Thoracic aorta (tissue), 2 donors: ENCODE results near the gene BLOC1S4. TPM values are rescaled to one million over a fixed set of nuclear protein-coding genes. Genes with fewer than 3 reads are reported as not detected.

Experiments
- ATAC-seq: fragments of 150-250 bp; one replicate; pipeline ENCODE4 v1.8.0; 2017; ENCODE audit warnings: low read depth; ENCODE audit not compliant: insufficient number of reproducible peaks, low FRiP score
- DNase-seq: peaks from one replicate; pipeline ENCODE4 v3.0.0-alpha.2; 2020; ENCODE audit warnings: low spot score
- H3K27ac ChIP-seq, 2 donors: fragments of 200-600 bp; sonication (generic); 1 replicate in 1 of 2; 2 replicates in 1 of 2; pipeline ENCODE4 v1.5.1; 2016; ENCODE audit warnings: mild to moderate bottlenecking in 2 of 2, moderate library complexity in 2 of 2
- H3K27me3 ChIP-seq: fragments of 200-600 bp; sonication (generic); replicated peaks from 2 replicates; pipeline ENCODE4 v1.6.0; 2016; ENCODE audit warnings: mild to moderate bottlenecking; ENCODE audit not compliant: insufficient read depth
- H3K36me3 ChIP-seq: fragments of 200-600 bp; sonication (generic); one replicate; pipeline ENCODE4 v1.5.1; 2016
- H3K4me1 ChIP-seq, 2 donors: fragments of 200-600 bp; sonication (generic); 1 replicate in 1 of 2; 2 replicates in 1 of 2; pipeline versions ENCODE4 v1.5.1 to v1.6.0; 2016; ENCODE audit warnings: low read depth in 2 of 2, mild to moderate bottlenecking in 1 of 2; ENCODE audit not compliant: control insufficient read depth in 1 of 2
- H3K4me3 ChIP-seq: fragments of 200-600 bp; sonication (generic); 2 replicates; pipeline ENCODE4 v1.5.1; 2016; ENCODE audit warnings: mild to moderate bottlenecking
- H3K9me3 ChIP-seq: fragments of 200-600 bp; sonication (generic); 2 replicates; pipeline ENCODE4 v1.5.1; 2016
- total RNA-seq, 2 donors: library from RNA; depleted of rRNA; stranded (reverse); fragments of >200 nt; gene quantifications; one replicate each; pipeline versions ENCODE4 v1.1.0 to v1.2.3, GENCODE V29; 2016
- TF ChIP-seq, protein P1 (sequence below): fragments of 200-600 bp; sonication (generic); IDR thresholded peaks from one replicate; pipeline ENCODE4 v1.5.1; 2019; ENCODE audit warnings: antibody characterized with exemption

The BLOC1S4 gene
- total RNA-seq, 2 donors from 2014 or later = 18.1 to 27.4 TPM

GRCh38 chr4:6688879-6689505, 27.0 kb upstream of the BLOC1S4 start:
- ATAC-seq = no peak
- Histone ChIP-seq H3K4me1 (no peaks in the 10 kb centered on the region), H3K4me3 (no peak overlapping the region), H3K27ac (no peak overlapping the region), H3K9me3 (no peaks in the 10 kb centered on the region), H3K27me3 (no peaks in the 10 kb centered on the region), H3K36me3 (no peaks in the 10 kb centered on the region)
- TF ChIP-seq, protein P1, sequence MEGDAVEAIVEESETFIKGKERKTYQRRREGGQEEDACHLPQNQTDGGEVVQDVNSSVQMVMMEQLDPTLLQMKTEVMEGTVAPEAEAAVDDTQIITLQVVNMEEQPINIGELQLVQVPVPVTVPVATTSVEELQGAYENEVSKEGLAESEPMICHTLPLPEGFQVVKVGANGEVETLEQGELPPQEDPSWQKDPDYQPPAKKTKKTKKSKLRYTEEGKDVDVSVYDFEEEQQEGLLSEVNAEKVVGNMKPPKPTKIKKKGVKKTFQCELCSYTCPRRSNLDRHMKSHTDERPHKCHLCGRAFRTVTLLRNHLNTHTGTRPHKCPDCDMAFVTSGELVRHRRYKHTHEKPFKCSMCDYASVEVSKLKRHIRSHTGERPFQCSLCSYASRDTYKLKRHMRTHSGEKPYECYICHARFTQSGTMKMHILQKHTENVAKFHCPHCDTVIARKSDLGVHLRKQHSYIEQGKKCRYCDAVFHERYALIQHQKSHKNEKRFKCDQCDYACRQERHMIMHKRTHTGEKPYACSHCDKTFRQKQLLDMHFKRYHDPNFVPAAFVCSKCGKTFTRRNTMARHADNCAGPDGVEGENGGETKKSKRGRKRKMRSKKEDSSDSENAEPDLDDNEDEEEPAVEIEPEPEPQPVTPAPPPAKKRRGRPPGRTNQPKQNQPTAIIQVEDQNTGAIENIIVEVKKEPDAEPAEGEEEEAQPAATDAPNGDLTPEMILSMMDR = no peak
- no peak for DNase-seq

GRCh38 chr4:6689506-6689960, 26.4 kb upstream of the BLOC1S4 start:
- H3K27me3 ChIP-seq = no peaks in the 10 kb centered on the region
- DNase-seq = no peak
- H3K9me3 ChIP-seq = no peaks in the 10 kb centered on the region
- no peak for ATAC-seq
- TF ChIP-seq, protein P1 = no peak
- H3K4me1 ChIP-seq = no peaks in the 10 kb centered on the region
- H3K36me3 ChIP-seq = no peaks in the 10 kb centered on the region
- no peak overlapping the region for H3K27ac ChIP-seq
- H3K4me3 ChIP-seq = no peak overlapping the region

- DNase-seq (no peak), ATAC-seq (no peak)
- Histone ChIP-seq H3K9me3 (no peaks in the 10 kb centered on the region), H3K4me3 (no peak overlapping the region), H3K36me3 (no peaks in the 10 kb centered on the region), H3K27me3 (no peaks in the 10 kb centered on the region), H3K4me1 (peaks cover 0 to 16% of the 10 kb centered on the region in 2 donors), H3K27ac (no peak overlapping the region)
- TF ChIP-seq, protein P1 = no peak
Measured at GRCh38 chr4:6692379-6692778, 23.6 kb upstream of the BLOC1S4 start.

DNA sequence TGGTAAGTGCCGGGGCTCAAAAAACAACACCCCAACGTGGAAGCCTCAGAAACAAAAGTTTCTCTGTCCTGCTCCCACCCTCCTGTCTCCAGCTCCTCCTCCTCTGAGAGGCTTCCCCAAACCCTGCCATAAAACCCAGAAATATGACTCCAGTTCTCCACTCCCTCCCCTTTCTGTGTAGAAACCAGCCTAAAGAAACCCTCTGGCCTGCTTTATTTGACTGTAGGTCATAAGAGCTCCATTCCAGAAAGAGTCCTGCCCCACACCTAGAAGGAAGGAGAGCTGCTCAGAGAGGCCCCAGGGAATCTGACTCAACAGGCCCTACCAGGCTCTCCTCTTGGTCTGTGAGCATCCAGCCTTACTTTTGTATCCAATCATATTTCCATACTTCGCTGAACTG, 23.2 kb upstream of the BLOC1S4 start:
- no peak overlapping the region for H3K27ac ChIP-seq
- H3K9me3 ChIP-seq = no peaks in the 10 kb centered on the region
- peaks cover 0 to 16% of the 10 kb centered on the region in 2 donors for H3K4me1 ChIP-seq
- no peaks in the 10 kb centered on the region for H3K27me3 ChIP-seq
- ATAC-seq (no peak), DNase-seq (no peak)
- no peaks in the 10 kb centered on the region for H3K36me3 ChIP-seq
- H3K4me3 ChIP-seq = no peak overlapping the region
- TF ChIP-seq, protein P1 = no peak

- no peaks in the 10 kb centered on the region for H3K36me3 ChIP-seq
- H3K27me3 ChIP-seq = no peaks in the 10 kb centered on the region
- peaks cover 0 to 16% of the 10 kb centered on the region in 2 donors for H3K4me1 ChIP-seq
- no peaks in the 10 kb centered on the region for H3K9me3 ChIP-seq
- DNase-seq (no peak), ATAC-seq (no peak)
- TF ChIP-seq, protein P1 = no peak
- no peak within 1 kb of the TSS for H3K4me3 ChIP-seq
- no peak within 1 kb of the TSS for H3K27ac ChIP-seq
Measured at GRCh38 chr4:6693231-6694176, 22.5 kb upstream of the BLOC1S4 start, which contains the start of gene S100P. TSS of gene S100P (plus strand) at chr4:6693878. CDS start at chr4:6693933, 55 bp downstream.
